ENCODE data around the gene GRIN2A.

GRIN2A gene

DNA sequence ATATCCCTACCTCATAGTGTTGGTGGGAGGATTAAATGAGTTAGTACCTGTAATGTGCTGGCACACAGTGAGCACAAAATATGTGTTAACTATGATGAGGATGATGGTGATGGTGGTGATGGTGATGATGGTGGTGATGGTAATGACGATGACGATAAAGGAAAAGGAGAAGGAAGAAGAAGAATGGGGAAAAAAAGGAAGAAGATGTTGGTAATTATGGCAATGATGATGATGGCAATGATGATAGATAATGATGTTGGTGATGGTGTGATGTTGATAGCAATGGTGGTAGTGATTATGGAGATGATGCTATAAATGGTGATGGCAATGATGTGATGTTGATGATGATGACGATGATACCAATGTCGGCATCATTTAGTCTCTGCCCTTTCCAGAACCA is 270.2 kb downstream of the GRIN2A start:
- no peak overlapping the region for H3K4me3 ChIP-seq (ENCODE audit: low read depth, low read length)
- no peak for TF ChIP-seq CTCF (IDR thresholded peaks at IDR 0.05; ENCODE audit: borderline replicate concordance, insufficient read depth, low read depth, low read length)

DNA sequence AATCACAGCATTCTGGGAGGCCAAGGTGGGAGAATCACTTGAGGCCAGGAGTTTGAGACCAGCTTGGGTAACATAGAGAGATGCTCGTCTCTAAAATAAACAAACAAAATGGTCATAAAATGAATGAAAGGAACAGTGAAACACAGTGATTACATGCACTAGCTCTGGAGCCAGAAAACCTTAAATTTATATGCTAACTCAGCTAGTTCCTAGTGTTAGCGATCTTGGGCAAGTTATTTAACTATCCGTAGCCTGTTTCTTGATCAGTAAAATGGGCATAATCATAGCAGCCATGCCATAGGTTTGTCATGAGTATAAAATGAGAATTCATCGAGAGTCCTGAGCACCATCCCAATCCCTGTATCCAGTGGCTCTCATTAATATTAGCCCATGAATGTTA is 271.0 kb downstream of the GRIN2A start:
- TF ChIP-seq CTCF (IDR thresholded peaks at IDR 0.05; ENCODE audit: borderline replicate concordance, insufficient read depth, low read depth, low read length) = no peak
- no peak overlapping the region for H3K4me3 ChIP-seq (ENCODE audit: low read depth, low read length)

- no peak for TF ChIP-seq CTCF (IDR thresholded peaks at IDR 0.05; ENCODE audit: borderline replicate concordance, insufficient read depth, low read depth, low read length)
- no peak overlapping the region for H3K4me3 ChIP-seq (ENCODE audit: low read depth, low read length)
Observed at GRCh38 chr16:9909072-9909825, 273.0 kb downstream of the GRIN2A start.

- H3K4me3 ChIP-seq (ENCODE audit: low read depth, low read length) = no peak overlapping the region
- TF ChIP-seq CTCF (IDR thresholded peaks at IDR 0.05; ENCODE audit: borderline replicate concordance, insufficient read depth, low read depth, low read length) = no peak
Observed at GRCh38 chr16:9908613-9909012, 273.6 kb downstream of the GRIN2A start.

- no peak overlapping the region for H3K4me3 ChIP-seq (ENCODE audit: low read depth, low read length)
- TF ChIP-seq CTCF (IDR thresholded peaks at IDR 0.05; ENCODE audit: borderline replicate concordance, insufficient read depth, low read depth, low read length) = no peak
Observed at GRCh38 chr16:9907752-9908151, 274.5 kb downstream of the GRIN2A start.

DNA sequence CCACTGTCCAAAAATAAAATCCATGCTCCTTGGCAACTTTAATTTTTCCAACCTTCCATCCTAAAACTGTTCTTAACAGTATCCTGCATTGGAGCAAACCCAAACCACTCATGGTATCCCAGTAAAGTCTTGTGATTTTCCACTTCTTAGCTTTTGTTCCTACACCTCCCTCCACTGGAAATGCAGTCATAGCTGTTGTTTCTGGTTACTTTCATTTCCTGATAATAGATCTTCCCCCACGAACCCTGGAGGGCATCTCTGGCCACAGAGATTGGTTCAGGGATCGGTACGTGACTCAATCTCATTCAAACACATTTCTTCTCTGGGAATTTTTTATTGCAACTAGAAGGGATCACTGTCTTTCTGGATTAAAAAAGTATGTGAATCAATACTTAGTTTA is 276.0 kb downstream of the GRIN2A start:
- no peak overlapping the region for H3K4me3 ChIP-seq (ENCODE audit: low read depth, low read length)
- no peak for TF ChIP-seq CTCF (IDR thresholded peaks at IDR 0.05; ENCODE audit: borderline replicate concordance, insufficient read depth, low read depth, low read length)

GRCh38 chr16:9904526-9904925 is 277.7 kb downstream of the GRIN2A start:
- H3K4me3 ChIP-seq (ENCODE audit: low read depth, low read length) = no peak overlapping the region
- TF ChIP-seq CTCF (IDR thresholded peaks at IDR 0.05; ENCODE audit: borderline replicate concordance, insufficient read depth, low read depth, low read length) = no peak
